Measurements from ENCODE around the gene ATG16L2.
"Not testable (repeated sequence)": the region's sequence is repeated elsewhere in the genome, so short reads cannot be mapped to it uniquely, and the experiment has no call there.

The ATG16L2 gene

DNA sequence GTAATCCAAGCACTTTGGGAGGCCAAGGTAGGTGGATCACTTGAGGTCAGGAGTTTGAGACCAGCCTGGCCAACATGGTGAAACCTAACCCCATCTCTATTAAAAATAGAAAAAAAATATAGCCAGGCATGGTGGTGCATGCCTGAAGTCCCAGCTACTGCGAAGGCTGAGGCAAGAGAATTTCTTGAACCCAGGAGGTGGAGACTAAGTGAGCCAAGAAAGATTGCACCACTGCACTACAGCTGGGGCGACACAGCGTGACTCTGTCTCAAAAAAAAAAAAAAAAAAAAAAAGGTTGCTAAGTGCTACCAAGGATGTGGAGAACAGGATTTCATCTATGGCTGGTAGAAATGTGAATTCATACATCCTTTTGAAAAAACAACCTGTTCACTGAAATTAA, 36.6 kb downstream of the ATG16L2 start:
- DNase-seq: no peak

DNA sequence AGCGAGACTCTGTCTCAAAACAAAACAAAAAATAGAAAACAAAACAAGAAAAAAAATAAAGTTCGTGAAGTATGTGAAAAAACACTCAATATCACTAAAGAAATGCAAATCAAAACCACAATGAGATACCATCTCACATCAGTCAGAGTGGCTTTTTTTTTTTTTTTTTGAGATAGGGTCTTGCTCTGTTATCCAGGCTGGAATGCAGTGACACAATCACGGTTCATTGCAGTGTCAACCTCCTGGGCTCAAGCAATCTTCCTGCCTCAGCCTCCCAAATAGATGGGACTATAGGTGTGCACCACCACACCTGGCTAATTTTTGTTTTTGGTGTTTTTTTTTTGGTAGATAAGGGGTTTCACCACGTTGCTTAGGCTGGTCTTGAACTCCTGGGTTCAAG, 37.5 kb downstream of the ATG16L2 start:
- DNase-seq: no peak

DNA sequence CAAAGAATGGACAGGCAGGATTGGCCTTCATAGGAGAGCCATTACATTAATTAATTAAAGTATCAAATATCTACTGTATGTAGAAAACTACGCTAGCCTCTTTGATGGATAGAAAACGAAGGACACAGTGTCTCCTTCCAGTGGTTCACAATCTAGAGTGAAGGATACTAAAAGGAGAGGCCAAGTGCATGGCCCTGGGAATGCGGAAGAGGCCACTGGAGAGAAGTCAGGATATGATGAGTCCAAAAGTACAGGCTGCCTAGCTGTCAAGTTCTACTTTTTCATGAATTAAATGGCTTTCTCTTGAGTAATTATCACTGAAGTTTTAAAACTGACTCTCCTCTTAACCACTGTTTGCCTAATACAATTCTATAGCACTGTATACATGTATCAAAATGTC, 41.9 kb downstream of the ATG16L2 start:
- no peak for DNase-seq

DNA sequence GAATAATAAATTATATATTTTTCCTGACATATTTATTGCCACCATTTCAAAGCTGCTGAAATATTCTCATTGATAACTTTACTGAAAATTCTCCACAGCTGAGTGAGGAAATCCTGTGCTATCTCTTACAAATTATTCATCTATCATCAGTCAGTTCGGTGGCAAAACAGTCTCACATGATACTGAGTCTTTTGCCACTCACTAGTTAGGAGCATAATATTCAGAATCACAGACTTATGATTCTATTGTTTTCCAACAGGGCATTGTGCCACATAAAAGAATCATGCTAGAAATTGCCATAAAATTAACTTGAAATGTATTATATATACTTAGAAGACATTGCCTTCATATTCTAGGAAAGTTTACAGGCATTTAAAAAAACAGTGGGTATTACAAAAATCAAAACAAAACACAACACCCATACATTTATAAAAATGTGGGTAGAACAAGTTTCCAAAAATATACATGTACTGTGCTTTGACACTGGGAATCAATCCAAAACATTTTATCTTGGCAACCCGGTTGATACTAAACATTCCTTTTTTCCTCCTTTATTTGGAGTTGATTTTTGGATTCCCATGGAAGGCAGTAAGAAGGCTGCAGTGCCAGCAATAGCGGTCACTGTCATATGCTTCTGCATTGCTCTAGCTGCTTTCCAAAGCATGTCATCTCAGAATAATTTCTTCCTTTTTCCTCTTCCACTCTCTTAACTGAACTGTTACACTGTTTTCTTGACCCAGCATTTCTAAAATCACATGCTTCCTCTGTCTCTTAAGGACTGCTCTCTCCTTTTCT, 42.5 kb downstream of the ATG16L2 start:
- DNase-seq: no peak

DNA sequence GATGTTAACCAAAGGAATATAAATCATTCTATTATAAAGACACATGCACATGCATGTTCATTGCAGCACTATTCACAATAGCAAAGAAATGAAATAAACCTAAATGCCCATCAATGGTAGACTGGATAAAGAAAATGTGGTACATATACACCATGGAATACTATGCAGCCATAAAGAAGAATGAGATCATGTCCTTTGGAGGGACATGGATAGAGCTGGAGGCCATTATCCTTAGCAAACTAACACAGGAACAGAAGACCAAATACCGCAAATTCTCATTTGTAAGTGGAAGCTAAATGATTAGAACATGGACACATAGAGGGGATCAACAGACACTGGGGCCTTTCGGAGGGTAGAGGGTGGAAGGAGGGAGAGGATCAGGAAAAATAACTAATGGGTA, 44.1 kb downstream of the ATG16L2 start:
- DNase-seq: not testable (repeated sequence)

DNA sequence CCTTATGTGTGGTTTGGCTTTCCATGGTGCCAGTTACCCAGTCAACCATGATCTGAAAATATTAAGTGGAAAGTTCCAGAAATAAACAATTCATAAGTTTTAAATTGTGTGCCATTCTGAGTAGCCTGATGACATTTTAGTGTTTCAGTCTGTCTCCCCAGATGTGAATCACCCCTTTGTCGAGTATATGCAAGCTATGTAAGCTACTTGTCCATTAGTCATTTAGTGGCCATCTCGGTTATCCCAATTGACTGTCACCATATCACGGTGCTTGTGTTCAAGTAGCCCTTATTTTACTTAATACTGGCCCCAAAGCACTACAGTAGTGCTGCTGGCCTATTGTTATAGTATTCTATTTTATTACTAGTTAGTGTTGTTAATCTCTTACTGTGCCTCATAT, 44.9 kb downstream of the ATG16L2 start:
- no peak for DNase-seq

DNA sequence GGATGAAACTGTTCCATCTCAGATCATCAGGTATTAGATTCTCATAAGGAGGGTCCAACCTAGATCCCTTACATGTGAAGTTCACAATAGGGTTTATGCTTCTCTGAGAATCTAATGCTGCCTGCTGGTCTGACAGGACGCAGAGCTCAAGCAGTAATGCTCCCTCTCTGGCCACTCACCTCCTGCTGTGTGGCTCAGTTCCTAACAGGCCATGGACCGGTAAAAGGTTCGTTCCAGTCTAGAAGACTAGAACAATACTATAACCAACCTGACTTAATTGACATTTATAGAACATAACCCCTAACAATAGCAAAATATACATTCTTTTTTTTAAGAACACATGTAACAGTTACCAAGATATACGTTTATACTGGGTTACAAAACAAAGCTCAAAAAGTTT, 45.8 kb downstream of the ATG16L2 start:
- no peak for DNase-seq

DNA sequence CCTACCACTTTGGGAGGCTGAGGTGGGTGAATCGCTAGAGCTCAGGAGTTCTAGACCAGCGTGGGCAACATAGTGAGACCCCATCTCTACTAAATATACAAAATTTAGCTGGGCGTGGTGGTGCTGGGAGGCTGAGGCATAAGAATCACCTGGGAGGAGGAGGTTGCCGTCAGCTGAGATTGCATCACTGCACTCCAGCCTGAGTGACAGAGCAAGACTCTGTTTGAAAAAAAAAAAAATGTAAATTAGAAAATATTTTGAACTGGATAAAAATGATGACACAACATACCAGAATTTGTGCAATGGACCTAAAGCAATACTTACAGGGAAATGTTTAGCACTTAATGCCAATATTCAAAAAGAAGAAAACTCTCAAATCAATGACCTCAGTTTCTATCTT, 46.4 kb downstream of the ATG16L2 start:
- DNase-seq: no peak

DNA sequence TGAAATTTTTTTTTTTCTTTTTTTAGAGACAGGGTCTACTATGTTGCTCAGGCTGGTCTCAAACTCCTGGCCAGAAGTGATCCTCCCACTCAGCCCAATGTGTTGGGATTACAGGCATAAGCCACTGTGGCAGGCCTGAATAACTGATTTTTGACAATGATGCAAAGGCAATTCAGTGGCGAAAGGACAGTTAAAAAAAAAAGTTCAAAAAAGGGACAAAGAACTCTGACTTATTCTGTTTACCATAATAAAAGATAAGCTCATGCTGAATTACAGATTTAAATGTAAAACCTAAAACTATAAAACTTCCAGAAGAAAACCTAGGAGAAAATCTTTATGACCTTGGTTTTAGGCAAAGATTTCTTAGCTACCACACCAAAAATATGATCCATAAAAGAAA, 48.9 kb downstream of the ATG16L2 start:
- no peak for DNase-seq

DNA sequence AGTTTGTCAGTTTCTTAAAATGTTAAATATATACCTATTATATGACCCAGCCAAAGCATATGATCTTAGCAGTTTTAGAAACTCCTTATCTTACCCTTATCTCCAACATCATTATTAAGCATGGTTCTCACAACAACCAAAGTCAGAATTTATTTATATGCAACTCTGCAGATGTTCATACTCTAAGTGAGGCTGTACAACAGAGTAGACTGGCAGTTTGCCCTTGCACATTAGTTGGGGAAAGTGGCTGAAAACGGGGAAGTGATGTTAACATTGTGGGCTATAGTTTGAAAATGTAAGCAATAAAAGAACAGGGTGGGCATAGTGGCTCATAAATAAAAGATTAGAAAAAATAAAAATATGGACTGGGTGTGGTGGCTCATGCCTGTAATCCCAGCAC, 49.7 kb downstream of the ATG16L2 start:
- no peak for DNase-seq

DNA sequence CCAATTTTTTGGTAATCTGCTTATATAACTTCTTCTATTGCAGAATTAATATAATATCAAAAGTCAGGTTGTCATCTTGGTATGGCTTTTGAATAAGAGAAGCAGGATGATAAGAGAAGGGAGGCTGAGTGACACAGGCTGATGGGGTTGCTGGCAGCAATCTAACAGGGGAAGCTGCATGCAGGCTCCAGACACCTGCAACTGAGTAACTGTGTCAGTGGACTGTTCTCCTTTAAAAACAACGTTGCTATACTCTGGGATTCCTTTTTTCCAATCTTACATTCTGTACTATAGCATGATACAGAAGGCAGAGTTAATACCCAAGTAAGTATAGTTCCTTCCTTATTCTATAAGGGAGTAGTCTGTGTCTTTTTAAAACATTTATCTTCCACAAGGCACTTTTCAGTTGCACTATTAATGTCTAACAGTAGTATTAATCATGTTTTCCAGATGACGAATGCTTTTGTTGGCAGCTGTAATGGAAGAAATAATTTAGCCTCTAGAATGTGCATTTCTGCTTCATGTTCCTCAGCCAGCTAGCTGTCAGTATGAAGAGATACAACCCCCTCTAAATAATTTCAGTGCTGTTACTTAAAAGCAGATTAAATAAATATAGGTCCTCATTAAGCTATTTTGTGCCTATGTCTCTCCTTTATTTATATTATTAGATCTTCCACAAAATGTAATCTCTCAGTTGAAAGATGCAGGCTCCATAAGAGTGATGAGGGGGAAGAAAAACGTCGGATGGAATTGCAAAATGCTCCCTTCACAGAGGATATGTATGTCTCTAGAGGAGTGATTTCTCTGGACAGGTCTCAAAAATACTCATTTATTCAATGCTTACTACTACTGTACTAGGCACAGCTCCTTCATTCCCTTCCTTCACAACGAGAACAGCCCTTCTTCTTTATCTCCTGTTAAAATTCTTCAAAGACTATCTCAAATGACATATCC, 50.8 kb downstream of the ATG16L2 start:
- DNase-seq: no peak

DNA sequence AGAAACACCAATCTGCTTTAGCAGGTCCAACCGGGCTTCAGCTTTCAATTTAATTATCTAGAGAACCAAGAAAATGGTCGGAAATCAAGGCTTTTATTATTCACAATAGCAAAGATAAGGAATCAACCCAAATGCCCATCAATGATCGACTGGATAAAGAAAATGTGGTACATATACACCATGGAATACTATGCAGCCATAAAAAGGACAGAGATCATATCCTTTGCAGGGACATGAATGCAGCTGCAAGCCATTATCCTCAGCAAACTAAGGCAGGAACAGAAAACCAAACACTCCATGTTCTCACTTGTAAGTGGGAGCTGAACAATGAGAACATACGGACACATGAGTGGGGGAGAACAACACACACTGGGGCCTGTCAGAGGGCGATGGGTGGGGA, 53.8 kb downstream of the ATG16L2 start:
- DNase-seq: no peak

DNA sequence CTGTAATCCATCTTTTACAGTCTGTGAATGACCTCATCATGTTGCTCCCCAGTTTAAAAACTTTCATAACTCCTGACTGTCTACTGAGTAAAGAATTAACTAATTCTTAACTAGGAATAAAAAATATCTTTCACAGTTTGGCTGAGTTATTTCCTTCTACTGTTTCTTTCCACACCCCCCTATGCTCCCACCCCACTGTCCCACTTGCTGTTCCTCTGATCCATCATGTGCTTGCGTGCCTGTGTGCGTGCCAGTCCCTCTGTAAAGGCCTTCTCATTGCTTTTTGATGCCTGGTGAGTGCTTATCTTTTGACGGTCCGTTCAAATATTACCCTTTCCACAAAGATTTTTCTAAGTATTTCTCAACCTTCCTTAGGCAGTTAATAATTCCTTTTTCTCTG, 55.6 kb downstream of the ATG16L2 start:
- no peak for DNase-seq

DNA sequence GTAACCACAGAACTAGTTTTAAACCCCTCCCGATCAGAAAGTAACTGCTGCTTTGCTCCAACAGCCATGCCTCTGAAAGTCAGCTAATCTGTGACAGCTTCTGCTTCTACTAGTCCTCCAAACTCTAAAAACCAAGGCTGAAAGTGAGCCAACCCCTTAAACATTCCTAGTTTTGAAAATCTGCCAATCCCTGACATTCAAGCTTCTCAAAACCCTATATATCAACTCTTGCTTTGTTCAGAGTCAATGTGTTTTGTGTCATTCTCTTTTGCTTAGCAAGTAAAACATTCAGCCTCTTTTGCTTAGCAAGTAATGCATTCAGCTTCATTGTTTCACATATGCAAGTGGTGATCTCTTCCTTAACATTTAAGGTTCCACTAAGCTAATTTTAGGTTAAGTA, 56.9 kb downstream of the ATG16L2 start:
- no peak for DNase-seq

DNA sequence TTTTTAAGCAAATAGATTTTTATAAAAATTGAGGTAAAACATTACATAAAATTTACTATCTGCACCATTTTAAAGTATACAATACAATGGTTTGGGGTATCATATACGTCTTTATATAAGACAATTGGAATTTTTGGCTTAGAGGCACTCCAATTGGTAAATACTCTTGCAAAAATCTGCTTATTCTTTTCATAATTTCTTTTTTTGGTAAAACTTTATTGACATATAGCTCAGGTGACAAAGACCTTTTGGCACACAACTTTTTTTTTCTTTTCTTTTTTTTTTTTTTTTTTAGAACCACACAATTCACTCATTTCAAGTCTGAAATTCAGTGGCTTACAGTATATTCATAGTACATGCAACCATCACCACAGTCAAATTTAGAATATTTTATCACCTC, 57.8 kb downstream of the ATG16L2 start:
- no peak for DNase-seq

DNA sequence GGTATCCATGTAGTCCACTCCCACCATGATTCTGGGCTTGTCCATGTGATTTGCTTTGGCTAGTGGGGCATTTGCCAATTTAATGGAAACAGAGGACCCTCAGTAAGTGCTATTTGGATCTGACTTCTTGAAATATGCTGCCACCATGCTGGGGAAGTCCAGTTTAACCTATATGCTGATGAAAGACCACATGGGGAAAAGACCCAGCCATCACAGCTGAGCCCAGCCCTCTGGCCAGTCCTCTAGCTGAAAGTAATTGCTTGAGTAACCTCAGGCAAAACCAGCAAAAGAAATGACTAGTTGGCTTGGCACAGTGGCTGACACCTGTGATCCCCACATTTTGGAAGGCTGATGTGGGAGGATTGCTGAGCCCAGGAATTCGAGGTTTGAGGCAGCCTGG, 61.5 kb downstream of the ATG16L2 start:
- DNase-seq: no peak

DNA sequence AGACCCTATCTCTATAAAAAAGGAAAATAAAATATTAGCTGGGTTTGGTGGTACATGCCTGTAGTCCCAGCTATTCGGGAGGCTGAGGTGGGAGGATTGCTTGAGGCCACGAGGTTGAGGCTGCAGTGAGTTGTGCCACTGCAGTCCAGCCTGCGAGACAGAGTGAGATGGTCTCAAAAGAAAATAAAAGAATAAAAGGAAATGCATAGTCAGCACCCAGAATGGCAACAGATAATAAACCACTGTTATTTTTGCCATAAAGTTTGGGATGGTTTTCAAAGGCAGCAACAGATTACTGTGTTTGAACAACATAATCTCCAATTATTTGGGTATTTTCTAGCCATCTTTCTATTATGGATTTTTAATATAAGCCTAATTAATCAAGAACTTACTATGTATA, 61.9 kb downstream of the ATG16L2 start:
- DNase-seq: no peak
